Activated CD4-positive, alpha-beta memory T cell treated with anti-CD3 and anti-CD28 coated beads for 36 hours (primary cell): ENCODE results near the gene DCAF8. TPM values are rescaled to one million over a fixed set of nuclear protein-coding genes. Genes with fewer than 3 reads are reported as not detected.

Experiments used
- CTCF ChIA-PET: fragments of 350-600 bp; sonication (Branson Sonifier 250); formaldehyde crosslinking; loops from one replicate; lab custom pipeline; 2021; ENCODE audit warnings: antibody characterized with exemption, inconsistent platforms; lab: Charles Lee
- POLR2A ChIA-PET: fragments of 350-600 bp; sonication (Branson Sonifier 250); formaldehyde crosslinking; loops from one replicate; lab custom pipeline; 2021; ENCODE audit warnings: antibody characterized with exemption; lab: Charles Lee
- DNase-seq: peaks from one replicate; pipeline ENCODE4 v3.0.0-alpha.2; 2020
- H3K27ac Mint-ChIP-seq: one replicate; pipeline ENCODE4 v1.8.0; 2021; ENCODE audit warnings: mixed read lengths
- H3K27me3 Mint-ChIP-seq: one replicate; pipeline ENCODE4 v1.8.0; 2021; ENCODE audit warnings: mixed read lengths
- H3K36me3 Mint-ChIP-seq: one replicate; pipeline ENCODE4 v1.8.0; 2021; ENCODE audit warnings: mixed read lengths
- H3K4me1 Mint-ChIP-seq: one replicate; pipeline ENCODE4 v1.8.0; 2021; ENCODE audit warnings: low read depth, mixed read lengths
- H3K4me3 Mint-ChIP-seq: one replicate; pipeline ENCODE4 v1.8.0; 2021; ENCODE audit warnings: mild to moderate bottlenecking, mixed read lengths
- H3K9me3 Mint-ChIP-seq: one replicate; pipeline ENCODE4 v1.8.0; 2021; ENCODE audit warnings: mixed read lengths
- intact Hi-C: fragments of 100-400 bp; cut with micrococcal nuclease; formaldehyde crosslinking; loops from one replicate; pipeline ENCODE4 v1.15.1; 2023
- total RNA-seq, 2 experiments: library from RNA; stranded (reverse); gene quantifications; one replicate each; pipeline ENCODE4 v1.2.3, GENCODE V29; 2021

The DCAF8 gene
- total RNA-seq, 2 experiments from 2014 or later = 142 to 150 TPM

- POLR2A ChIA-PET = no interaction called here
- intact Hi-C loops = no loop called here
These were observed 94.8 kb downstream of the DCAF8 start for GRCh38 chr1:160167580-160167979.

DNA sequence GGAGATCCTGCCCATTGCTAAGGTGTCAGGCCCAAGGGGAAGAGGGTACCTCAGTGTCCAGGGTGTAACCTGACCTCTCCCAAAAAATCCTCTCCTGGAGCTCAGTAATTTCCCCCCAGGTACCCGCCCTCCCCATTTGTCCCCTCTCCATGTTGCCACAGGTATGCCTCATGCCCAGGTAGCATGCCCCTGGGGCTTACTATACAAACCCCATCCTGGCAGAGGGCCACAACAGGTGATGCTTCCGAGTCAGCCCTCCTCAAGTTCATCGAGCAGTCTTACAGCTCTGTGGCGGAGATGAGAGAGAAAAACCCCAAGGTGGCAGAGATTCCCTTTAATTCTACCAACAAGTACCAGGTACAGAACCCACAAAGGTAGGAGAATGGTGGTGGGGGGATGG, 95.3 kb downstream of the DCAF8 start:
- Mint-ChIP-seq H3K4me3 (no peak overlapping the region), H3K4me1 (peaks cover 13% of the 10 kb centered on the region), H3K9me3 (no peaks in the 10 kb centered on the region), H3K27ac (no peak overlapping the region), H3K36me3 (no peaks in the 10 kb centered on the region), H3K27me3 (peaks cover 12% of the 10 kb centered on the region)
- intact Hi-C loops = no loop called here
- DNase-seq = no peak
- ChIA-PET POLR2A (no interaction called here), CTCF (interaction anchor here (0.6 to 1.3 kb wide), 8 partner anchors 9 to 206 kb away, joined by 3 to 7 read pairs (median 3); no protein-coding TSS in a partner anchor)

More at GRCh38 chr1:160167580-160167979, 94.8 kb downstream of the DCAF8 start:
- DNase-seq = no peak
- H3K4me3 Mint-ChIP-seq = no peak overlapping the region
- peaks cover 9% of the 10 kb centered on the region for H3K4me1 Mint-ChIP-seq
- CTCF ChIA-PET = interaction anchor here (1.0 to 1.3 kb wide), 7 partner anchors 8 to 124 kb away, joined by 3 to 7 read pairs (median 3); no protein-coding TSS in a partner anchor
- H3K27ac Mint-ChIP-seq = no peak overlapping the region
- peaks cover 15% of the 10 kb centered on the region for H3K27me3 Mint-ChIP-seq
- H3K9me3 Mint-ChIP-seq = no peaks in the 10 kb centered on the region
- no peaks in the 10 kb centered on the region for H3K36me3 Mint-ChIP-seq

- no peaks in the 10 kb centered on the region for H3K36me3 Mint-ChIP-seq
These were observed 96.0 kb downstream of the DCAF8 start for GRCh38 chr1:160166166-160166868.

More at GRCh38 chr1:160166166-160166868, 96.0 kb downstream of the DCAF8 start:
- Mint-ChIP-seq H3K4me1 (peaks cover 13% of the 10 kb centered on the region), H3K9me3 (no peaks in the 10 kb centered on the region), H3K27ac (no peak overlapping the region), H3K27me3 (peaks cover 8% of the 10 kb centered on the region), H3K4me3 (no peak overlapping the region)
- ChIA-PET POLR2A (no interaction called here), CTCF (interaction anchor here (0.6 to 1.3 kb wide), 3 partner anchors 9 to 207 kb away, joined by 3 to 4 read pairs (median 3); no protein-coding TSS in a partner anchor)
- no peak for DNase-seq
- intact Hi-C loops = no loop called here

Other genes starting within 250 kb of the DCAF8 start
- 1 to 10 TPM; 4.4 to 4.7 TPM for gene PIGM, start 230.6 kb downstream of the DCAF8 start, total RNA-seq
- not detected for gene KCNJ10, start 192.4 kb downstream of the DCAF8 start, total RNA-seq
- gene KCNJ9, start 181.0 kb downstream of the DCAF8 start, total RNA-seq = not detected
- gene IGSF8, start 163.9 kb downstream of the DCAF8 start, total RNA-seq = 10 to 100 TPM; 31.2 to 34.5 TPM
- not detected for gene ATP1A2, start 146.8 kb downstream of the DCAF8 start, total RNA-seq
- gene ATP1A4, start 110.9 kb downstream of the DCAF8 start, total RNA-seq = not detected
- not detected for gene CASQ1, start 72.0 kb downstream of the DCAF8 start, total RNA-seq
- gene PEA15, start 57.2 kb downstream of the DCAF8 start, total RNA-seq = 10 to 100 TPM; 51.8 to 51.9 TPM
- gene PEX19, start 22.6 kb upstream of the DCAF8 start, total RNA-seq = 10 to 100 TPM; 50.0 to 61.1 TPM
- 100 to 1,000 TPM; 132 TPM for gene COPA, start 80.7 kb upstream of the DCAF8 start, total RNA-seq
- 10 to 100 TPM; 39.8 to 42.6 TPM for gene NCSTN, start 80.8 kb upstream of the DCAF8 start, total RNA-seq
- under 1 TPM; 0.22 to 0.45 TPM for gene NHLH1, start 104.5 kb upstream of the DCAF8 start, total RNA-seq
- gene VANGL2, start 138.0 kb upstream of the DCAF8 start, total RNA-seq = not detected